ENCODE data around the gene A2ML1. TPM values are rescaled to one million over a fixed set of nuclear protein-coding genes. Genes with fewer than 3 reads are reported as not detected.

The A2ML1 gene
- total RNA-seq, 1 donor from 2014 or later, result 3.8 TPM

DNA sequence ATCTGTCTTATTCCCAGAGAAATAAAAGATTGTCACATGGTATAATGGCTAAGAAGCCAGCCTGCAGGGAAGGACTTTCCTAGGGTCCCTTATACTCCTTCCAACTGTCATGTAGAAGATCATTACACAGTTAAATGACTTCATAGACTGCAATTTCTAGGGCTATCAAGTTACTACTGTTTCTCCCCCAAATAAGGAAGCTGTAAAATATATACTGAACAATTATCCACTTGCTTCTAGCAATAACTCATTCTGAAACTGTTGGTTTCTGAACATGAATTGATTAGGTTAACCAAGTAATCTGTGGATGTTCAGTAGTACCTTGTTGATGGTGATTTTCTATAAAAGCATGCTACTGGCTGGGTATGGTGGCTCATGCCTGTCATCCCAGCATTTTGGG, 44.6 kb downstream of the A2ML1 start:
- no peak overlapping the region for H3K27ac Mint-ChIP-seq

DNA sequence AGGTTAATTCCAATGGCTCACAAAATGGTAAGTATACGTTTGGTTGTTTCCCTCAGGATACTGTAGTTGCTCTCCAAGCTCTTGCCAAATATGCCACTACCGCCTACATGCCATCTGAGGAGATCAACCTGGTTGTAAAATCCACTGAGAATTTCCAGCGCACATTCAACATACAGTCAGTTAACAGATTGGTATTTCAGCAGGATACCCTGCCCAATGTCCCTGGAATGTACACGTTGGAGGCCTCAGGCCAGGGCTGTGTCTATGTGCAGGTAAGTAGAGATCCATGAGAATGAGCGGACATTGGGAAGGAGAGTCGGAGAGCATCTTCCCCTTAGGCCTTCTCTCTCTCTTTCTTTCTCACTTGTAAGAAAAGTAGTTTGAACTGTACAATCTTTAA, 45.4 kb downstream of the A2ML1 start:
- no peaks in the 10 kb centered on the region for H3K9me3 Mint-ChIP-seq
- H3K27me3 Mint-ChIP-seq, result no peaks in the 10 kb centered on the region
- TF ChIP-seq, protein P1, sequence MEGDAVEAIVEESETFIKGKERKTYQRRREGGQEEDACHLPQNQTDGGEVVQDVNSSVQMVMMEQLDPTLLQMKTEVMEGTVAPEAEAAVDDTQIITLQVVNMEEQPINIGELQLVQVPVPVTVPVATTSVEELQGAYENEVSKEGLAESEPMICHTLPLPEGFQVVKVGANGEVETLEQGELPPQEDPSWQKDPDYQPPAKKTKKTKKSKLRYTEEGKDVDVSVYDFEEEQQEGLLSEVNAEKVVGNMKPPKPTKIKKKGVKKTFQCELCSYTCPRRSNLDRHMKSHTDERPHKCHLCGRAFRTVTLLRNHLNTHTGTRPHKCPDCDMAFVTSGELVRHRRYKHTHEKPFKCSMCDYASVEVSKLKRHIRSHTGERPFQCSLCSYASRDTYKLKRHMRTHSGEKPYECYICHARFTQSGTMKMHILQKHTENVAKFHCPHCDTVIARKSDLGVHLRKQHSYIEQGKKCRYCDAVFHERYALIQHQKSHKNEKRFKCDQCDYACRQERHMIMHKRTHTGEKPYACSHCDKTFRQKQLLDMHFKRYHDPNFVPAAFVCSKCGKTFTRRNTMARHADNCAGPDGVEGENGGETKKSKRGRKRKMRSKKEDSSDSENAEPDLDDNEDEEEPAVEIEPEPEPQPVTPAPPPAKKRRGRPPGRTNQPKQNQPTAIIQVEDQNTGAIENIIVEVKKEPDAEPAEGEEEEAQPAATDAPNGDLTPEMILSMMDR (conservative IDR thresholded peaks at IDR 0.05), result no peak
- no peak for DNase-seq (ENCODE audit: extremely low spot score, unreplicated experiment)
- H3K4me3 Mint-ChIP-seq, result no peak overlapping the region
- no peak overlapping the region for H3K27ac Mint-ChIP-seq
- H3K4me1 Mint-ChIP-seq (ENCODE audit: unreplicated experiment), result no peaks in the 10 kb centered on the region
- peaks cover 13% of the 10 kb centered on the region for H3K36me3 Mint-ChIP-seq

More for the DNA sequence above, 44.6 kb downstream of the A2ML1 start:
- TF ChIP-seq, protein P1 (conservative IDR thresholded peaks at IDR 0.05), result no peak
- Mint-ChIP-seq H3K4me1 (ENCODE audit: unreplicated experiment) (no peaks in the 10 kb centered on the region), H3K4me3 (no peak overlapping the region), H3K36me3 (peaks cover 13% of the 10 kb centered on the region), H3K27me3 (no peaks in the 10 kb centered on the region), H3K9me3 (no peaks in the 10 kb centered on the region)
- no peak for DNase-seq (ENCODE audit: extremely low spot score, unreplicated experiment)

DNA sequence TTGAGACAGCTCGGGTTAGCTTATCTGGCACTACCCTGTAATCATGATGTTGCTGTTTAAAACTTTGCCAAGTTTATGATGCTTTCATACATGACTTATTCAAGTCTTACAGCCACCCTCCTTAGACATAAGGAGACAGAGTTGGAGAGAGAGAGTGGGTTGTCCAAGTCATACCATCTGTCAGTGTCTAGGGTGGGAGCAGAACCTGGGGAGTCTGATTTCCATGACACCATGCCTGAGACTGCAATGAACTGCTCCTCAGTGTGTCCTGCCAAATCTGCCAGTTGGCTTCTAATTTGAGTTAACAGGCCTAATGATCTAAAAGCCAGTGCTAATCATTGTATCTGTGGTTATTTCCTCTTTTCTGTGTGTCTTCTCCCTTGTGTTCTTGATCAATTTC, 48.2 kb downstream of the A2ML1 start:
- H3K4me1 Mint-ChIP-seq (ENCODE audit: unreplicated experiment), result no peaks in the 10 kb centered on the region
- no peak overlapping the region for H3K4me3 Mint-ChIP-seq
- no peaks in the 10 kb centered on the region for H3K9me3 Mint-ChIP-seq
- H3K27me3 Mint-ChIP-seq, result no peaks in the 10 kb centered on the region
- no peak for DNase-seq (ENCODE audit: extremely low spot score, unreplicated experiment)
- no peak overlapping the region for H3K27ac Mint-ChIP-seq
- TF ChIP-seq, protein P1 (conservative IDR thresholded peaks at IDR 0.05), result no peak
- peaks cover 10% of the 10 kb centered on the region for H3K36me3 Mint-ChIP-seq

DNA sequence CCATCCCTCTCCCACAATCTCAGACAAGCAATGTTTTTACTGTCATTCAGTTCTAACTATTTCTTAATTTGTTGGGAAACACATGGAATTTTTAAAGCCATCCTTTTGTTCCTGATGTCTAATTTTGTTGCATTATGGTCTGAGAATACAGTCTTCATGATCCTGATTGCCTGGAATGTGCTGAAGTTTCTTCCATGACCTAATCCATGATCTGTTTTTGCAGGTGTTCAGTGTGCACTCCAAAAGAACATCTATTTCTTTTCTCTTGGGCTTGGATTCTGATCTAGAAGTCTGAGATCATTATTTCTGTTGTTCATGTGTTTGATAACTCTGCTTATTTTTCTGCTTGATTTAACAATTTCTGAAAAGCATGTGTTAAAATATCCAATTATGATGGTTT, 48.6 kb downstream of the A2ML1 start:
- TF ChIP-seq, protein P1 (conservative IDR thresholded peaks at IDR 0.05), result no peak
- no peaks in the 10 kb centered on the region for H3K27me3 Mint-ChIP-seq
- H3K9me3 Mint-ChIP-seq, result peaks cover 3% of the 10 kb centered on the region
- peaks cover 13% of the 10 kb centered on the region for H3K36me3 Mint-ChIP-seq
- no peak overlapping the region for H3K4me3 Mint-ChIP-seq
- H3K27ac Mint-ChIP-seq, result no peak overlapping the region
- DNase-seq (ENCODE audit: extremely low spot score, unreplicated experiment), result no peak
- no peaks in the 10 kb centered on the region for H3K4me1 Mint-ChIP-seq (ENCODE audit: unreplicated experiment)

DNA sequence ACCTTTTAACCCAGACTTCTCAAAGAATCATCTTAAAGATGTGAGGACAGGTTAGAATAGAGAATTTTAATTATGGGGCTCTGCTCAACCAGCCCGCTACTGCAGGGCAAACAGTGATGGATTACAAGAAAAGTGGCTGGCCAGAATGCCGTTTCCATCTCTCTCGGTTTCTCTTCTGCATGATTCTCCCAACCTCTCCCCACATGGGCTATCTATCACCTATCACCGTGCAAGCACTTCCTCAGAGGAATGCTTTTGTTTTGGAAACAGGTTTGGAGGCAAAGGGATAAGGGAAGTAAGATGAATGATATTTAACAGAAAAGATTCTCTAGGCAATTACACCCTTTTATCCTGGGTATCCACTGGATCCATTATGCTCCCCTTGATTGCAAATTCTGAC, 54.5 kb downstream of the A2ML1 start:
- Mint-ChIP-seq H3K4me1 (ENCODE audit: unreplicated experiment) (no peaks in the 10 kb centered on the region), H3K4me3 (no peak overlapping the region), H3K27me3 (peaks cover under 1% of the 10 kb centered on the region), H3K27ac (peak overlapping the region; percentile 3), H3K36me3 (peaks cover 3% of the 10 kb centered on the region), H3K9me3 (peaks cover 3% of the 10 kb centered on the region)
- TF ChIP-seq, protein P1 (conservative IDR thresholded peaks at IDR 0.05), result no peak
- DNase-seq (ENCODE audit: extremely low spot score, unreplicated experiment), result no peak

Data from type B pancreatic cell (in vitro differentiated cells).